Cardiac muscle cell (in vitro differentiated cells and primary cell): ENCODE results near the gene FTHL17. TPM values are rescaled to one million over a fixed set of nuclear protein-coding genes. Genes with fewer than 3 reads are reported as not detected.
A peak's percentile ranks its signal among the peaks of the same experiment; 100 is the strongest.

ENCODE experiments used
- DNase-seq, 2 donors: peaks; one replicate each; pipeline versions ENCODE4 v3.0.0 to v3.0.0-alpha.2; 2010 to 2017; ENCODE audit warnings: low read depth in 1 of 2, low spot score in 1 of 2
- H3K27ac ChIP-seq: fragments of 200-600 bp; sonication (generic); 2 replicates; pipeline ENCODE4 v1.5.1; 2016
- H3K27me3 ChIP-seq: fragments of 200-600 bp; sonication (generic); 2 replicates; pipeline ENCODE4 v1.6.0; 2016; ENCODE audit warnings: control low read depth
- H3K36me3 ChIP-seq: fragments of 200-600 bp; sonication (generic); 2 replicates; pipeline ENCODE4 v1.5.1; 2016; ENCODE audit warnings: control low read depth
- H3K4me1 ChIP-seq: fragments of 200-600 bp; sonication (generic); 2 replicates; pipeline ENCODE4 v1.8.1; 2017; ENCODE audit warnings: low read depth, mild to moderate bottlenecking, mixed run types
- H3K4me3 ChIP-seq: fragments of 200-600 bp; sonication (generic); 2 replicates; pipeline ENCODE4 v1.5.1; 2016; ENCODE audit warnings: mild to moderate bottlenecking
- H3K9me3 ChIP-seq: fragments of 200-600 bp; sonication (generic); 2 replicates; pipeline ENCODE4 v1.5.1; 2017; ENCODE audit warnings: low read depth, mild to moderate bottlenecking, control low read depth
- polyA plus RNA-seq: library from polyadenylated mRNA; unstranded; fragments of >200 nt; fragmentation: Nextera tagmentation; extraction: Ambion mirVana; gene quantifications from 2 replicates; pipeline ENCODE4 v1.2.1, GENCODE V29; 2016
- total RNA-seq: library from RNA; depleted of rRNA; stranded (reverse); fragments of >200 nt; gene quantifications from 2 replicates; pipeline ENCODE4 v1.2.3, GENCODE V29; 2016
- TF ChIP-seq, protein P1 (sequence below): IDR thresholded peaks from 2 replicates; pipeline ENCODE4 v1.5.1; 2012; ENCODE audit warnings: low read depth, mild to moderate bottlenecking, low read length

Gene FTHL17
- total and polyA plus RNA-seq, 2 experiments from 2014 or later = not detected

DNA sequence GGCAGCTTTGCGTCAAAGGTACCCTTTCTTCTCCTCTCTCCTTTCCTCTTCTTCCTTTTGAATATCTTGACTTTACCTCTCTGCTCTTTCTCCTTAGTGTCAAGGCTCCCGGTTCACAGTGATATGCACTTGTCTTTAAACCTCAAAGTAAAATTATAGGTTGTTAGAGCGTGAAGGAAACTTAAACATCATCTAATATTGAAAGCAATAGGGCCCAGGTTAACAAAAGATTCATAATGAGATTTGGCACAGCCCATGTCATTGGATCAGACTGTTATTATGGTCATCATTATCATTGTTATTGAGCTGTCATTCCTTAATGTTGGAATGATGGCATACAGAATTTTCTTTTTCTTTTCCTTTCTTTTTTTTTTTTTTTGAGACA, 32.5 kb downstream of the FTHL17 start:
- no peaks in the 10 kb centered on the region for H3K36me3 ChIP-seq
- no peak for DNase-seq
- TF ChIP-seq, protein P1, sequence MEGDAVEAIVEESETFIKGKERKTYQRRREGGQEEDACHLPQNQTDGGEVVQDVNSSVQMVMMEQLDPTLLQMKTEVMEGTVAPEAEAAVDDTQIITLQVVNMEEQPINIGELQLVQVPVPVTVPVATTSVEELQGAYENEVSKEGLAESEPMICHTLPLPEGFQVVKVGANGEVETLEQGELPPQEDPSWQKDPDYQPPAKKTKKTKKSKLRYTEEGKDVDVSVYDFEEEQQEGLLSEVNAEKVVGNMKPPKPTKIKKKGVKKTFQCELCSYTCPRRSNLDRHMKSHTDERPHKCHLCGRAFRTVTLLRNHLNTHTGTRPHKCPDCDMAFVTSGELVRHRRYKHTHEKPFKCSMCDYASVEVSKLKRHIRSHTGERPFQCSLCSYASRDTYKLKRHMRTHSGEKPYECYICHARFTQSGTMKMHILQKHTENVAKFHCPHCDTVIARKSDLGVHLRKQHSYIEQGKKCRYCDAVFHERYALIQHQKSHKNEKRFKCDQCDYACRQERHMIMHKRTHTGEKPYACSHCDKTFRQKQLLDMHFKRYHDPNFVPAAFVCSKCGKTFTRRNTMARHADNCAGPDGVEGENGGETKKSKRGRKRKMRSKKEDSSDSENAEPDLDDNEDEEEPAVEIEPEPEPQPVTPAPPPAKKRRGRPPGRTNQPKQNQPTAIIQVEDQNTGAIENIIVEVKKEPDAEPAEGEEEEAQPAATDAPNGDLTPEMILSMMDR = no peak
- H3K9me3 ChIP-seq = no peaks in the 10 kb centered on the region
- no peak overlapping the region for H3K27ac ChIP-seq
- no peak overlapping the region for H3K4me3 ChIP-seq
- peaks cover 11% of the 10 kb centered on the region for H3K4me1 ChIP-seq
- H3K27me3 ChIP-seq = no peaks in the 10 kb centered on the region

DNA sequence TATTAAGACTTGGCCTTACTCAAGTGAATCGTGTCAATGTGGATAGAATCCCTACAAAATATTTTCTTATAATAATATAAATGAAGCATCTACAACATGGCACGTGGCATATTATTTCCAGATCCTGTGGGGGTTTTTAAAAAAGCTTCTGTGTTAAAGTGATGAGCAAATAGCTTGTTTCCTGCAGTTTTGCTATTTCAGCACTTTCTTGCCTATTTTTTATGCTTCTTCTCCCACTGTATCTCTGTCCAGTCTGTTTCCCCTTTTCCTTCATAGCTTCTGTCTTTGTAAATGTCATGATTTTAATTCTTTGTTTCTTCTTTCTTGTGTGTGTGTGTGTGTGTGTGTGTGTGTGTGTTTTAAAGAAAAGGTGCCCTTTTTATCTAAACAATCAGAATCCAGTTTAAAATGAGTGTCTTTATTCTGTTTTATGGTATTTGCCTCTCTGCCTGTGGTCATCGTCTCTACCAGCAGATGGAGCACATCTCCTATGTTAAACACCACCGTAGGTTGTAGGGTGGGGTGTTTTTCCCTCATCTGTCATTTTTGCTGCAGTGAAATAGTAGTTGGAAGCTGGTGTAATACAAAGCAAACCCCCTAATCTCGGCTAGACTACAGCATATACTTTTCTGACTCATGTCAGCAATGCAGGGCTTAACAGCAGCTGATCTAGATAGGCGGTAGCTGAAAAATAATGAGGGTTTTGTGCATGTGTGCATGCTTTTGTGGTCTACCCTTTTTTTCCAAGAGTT, 33.1 kb downstream of the FTHL17 start:
- no peak overlapping the region for H3K4me3 ChIP-seq

DNA sequence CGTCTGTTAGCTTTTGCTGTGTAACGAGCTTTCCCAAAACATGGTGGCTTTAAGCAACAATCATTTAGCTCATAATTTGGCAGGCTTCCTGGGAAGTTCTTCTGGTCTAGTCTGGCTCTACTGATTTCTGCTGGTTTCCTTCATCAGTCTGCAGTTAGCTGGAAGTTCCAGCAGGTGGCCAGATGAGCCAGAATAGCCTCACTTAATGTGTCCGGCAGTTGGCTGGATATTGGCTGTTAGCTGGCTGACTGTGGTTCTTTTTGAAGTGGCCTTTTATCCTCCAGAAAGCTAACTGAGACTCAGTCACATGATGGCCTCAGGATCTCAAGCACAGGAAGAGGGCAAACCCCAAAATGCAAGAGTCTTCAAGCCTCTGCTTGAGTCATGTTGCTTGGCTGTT, 34.9 kb downstream of the FTHL17 start:
- Histone ChIP-seq H3K9me3 (no peaks in the 10 kb centered on the region), H3K36me3 (no peaks in the 10 kb centered on the region), H3K4me3 (no peak overlapping the region), H3K4me1 (peaks cover 11% of the 10 kb centered on the region), H3K27me3 (no peaks in the 10 kb centered on the region), H3K27ac (no peak overlapping the region)
- peak; percentile 60 to 64 for DNase-seq
- TF ChIP-seq, protein P1 = peak; percentile 61

More for the DNA sequence above, 33.1 kb downstream of the FTHL17 start:
- Histone ChIP-seq H3K9me3 (no peaks in the 10 kb centered on the region), H3K36me3 (no peaks in the 10 kb centered on the region), H3K27me3 (no peaks in the 10 kb centered on the region), H3K27ac (no peak overlapping the region), H3K4me1 (peaks cover 11% of the 10 kb centered on the region)
- TF ChIP-seq, protein P1 = peak; percentile 57
- DNase-seq = peak; percentile 61 to 72

DNA sequence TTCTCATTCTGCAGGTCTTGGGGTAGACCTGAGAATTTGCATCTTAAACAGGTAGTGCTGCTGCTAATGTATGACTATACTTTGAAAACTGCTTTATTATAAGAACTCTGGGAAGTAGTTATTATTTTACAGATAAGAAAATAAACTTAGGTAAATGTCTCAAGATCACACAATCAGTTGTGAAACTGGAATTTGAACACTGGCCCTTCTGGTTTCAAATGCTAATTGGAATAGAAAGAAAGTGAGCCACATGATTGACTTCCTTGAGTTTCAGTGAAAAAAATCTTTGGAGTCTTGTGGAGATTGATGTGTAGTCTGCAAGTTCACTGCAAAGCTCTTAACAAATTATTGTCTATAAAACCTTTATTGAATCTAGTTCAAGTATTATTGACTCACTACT, 44.5 kb downstream of the FTHL17 start:
- H3K27me3 ChIP-seq = no peaks in the 10 kb centered on the region
- H3K9me3 ChIP-seq = no peaks in the 10 kb centered on the region
- no peak overlapping the region for H3K4me3 ChIP-seq
- no peak overlapping the region for H3K27ac ChIP-seq
- H3K4me1 ChIP-seq = no peaks in the 10 kb centered on the region
- TF ChIP-seq, protein P1 = no peak
- no peak for DNase-seq
- no peaks in the 10 kb centered on the region for H3K36me3 ChIP-seq

DNA sequence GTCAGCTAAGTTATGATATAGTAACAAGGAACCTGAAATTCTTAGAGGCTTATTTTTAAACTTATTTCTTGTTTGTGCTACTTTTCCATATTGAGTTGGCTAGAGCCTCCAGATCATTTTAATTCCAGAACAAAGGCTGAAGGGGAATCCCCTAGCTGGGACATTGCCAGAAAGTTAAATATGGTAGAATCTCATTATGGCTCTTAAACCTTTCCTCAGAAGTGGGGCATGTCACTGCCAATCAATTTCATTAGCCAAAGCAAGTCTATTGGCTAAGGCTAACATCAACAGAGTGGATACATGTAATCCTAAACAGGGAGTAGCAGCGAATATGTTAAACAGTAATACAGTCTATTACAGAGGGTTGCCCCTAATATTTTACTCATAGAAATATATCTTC, 47.0 kb downstream of the FTHL17 start:
- H3K9me3 ChIP-seq = no peaks in the 10 kb centered on the region
- H3K27me3 ChIP-seq = no peaks in the 10 kb centered on the region
- H3K36me3 ChIP-seq = no peaks in the 10 kb centered on the region
- H3K4me3 ChIP-seq = no peak overlapping the region
- no peak overlapping the region for H3K27ac ChIP-seq
- no peak for DNase-seq
- H3K4me1 ChIP-seq = no peaks in the 10 kb centered on the region
- TF ChIP-seq, protein P1 = no peak
